Activated T-helper 1 cell treated with anti-CD3 and anti-CD28 coated beads, Interleukin-12 subunit alpha, Interleukin-12 subunit beta, Interleukin-2, Interleukin-4 antibody, amounts not matched to agents 30 ng/mL and 10 ng/mL and 1 ng/mL, durations not matched to agents 14 hours and 24 hours and 36 hours (primary cell): Measurements from ENCODE around the gene ABCC4. TPM values are rescaled to one million over a fixed set of nuclear protein-coding genes. Genes with fewer than 3 reads are reported as not detected.
"Not testable (repeated sequence)": the region's sequence is repeated elsewhere in the genome, so short reads cannot be mapped to it uniquely, and the experiment has no call there.

ENCODE experiments used
- DNase-seq: peaks from one replicate; pipeline ENCODE4 v3.0.0; 2021; ENCODE audit warnings: low spot score
- H3K27ac Mint-ChIP-seq: one replicate; pipeline ENCODE4 v1.8.0; 2021; ENCODE audit warnings: mild to moderate bottlenecking, mixed read lengths
- H3K27me3 Mint-ChIP-seq: one replicate; pipeline ENCODE4 v1.8.0; 2022; ENCODE audit warnings: mild to moderate bottlenecking, moderate library complexity, mixed read lengths; ENCODE audit not compliant: insufficient read depth
- H3K36me3 Mint-ChIP-seq: one replicate; pipeline ENCODE4 v1.8.0; 2021; ENCODE audit warnings: low read depth, mixed read lengths
- H3K4me1 Mint-ChIP-seq: one replicate; pipeline ENCODE4 v1.8.0; 2021; ENCODE audit warnings: low read depth, mixed read lengths
- H3K4me3 Mint-ChIP-seq: one replicate; pipeline ENCODE4 v1.8.0; 2021; ENCODE audit warnings: mild to moderate bottlenecking, moderate library complexity, mixed read lengths
- H3K9me3 Mint-ChIP-seq: one replicate; pipeline ENCODE4 v1.8.0; 2021; ENCODE audit warnings: mixed read lengths
- intact Hi-C: fragments of 100-400 bp; cut with micrococcal nuclease; formaldehyde crosslinking; loops from one replicate; pipeline ENCODE4 v1.15.1; 2024
- total RNA-seq: library from RNA; stranded (reverse); gene quantifications from 2 replicates; pipeline ENCODE4 v1.2.3, GENCODE V29; 2022

The ABCC4 gene
- total RNA-seq, 1 donor from 2014 or later = 16.4 TPM

GRCh38 chr13:95188128-95188527 lies 113.1 kb downstream of the ABCC4 start:
- H3K4me1 Mint-ChIP-seq = peaks cover 40% of the 10 kb centered on the region
- no peak for DNase-seq
- peaks cover 5% of the 10 kb centered on the region for H3K36me3 Mint-ChIP-seq
- intact Hi-C loops = loop anchor here (5.0 kb wide), 1 partner anchor 489 kb away; the partner anchor contains the start of gene DNAJC3
- H3K4me3 Mint-ChIP-seq = no peak overlapping the region
- H3K27me3 Mint-ChIP-seq = no peaks in the 10 kb centered on the region
- no peaks in the 10 kb centered on the region for H3K9me3 Mint-ChIP-seq
- no peak overlapping the region for H3K27ac Mint-ChIP-seq

DNA sequence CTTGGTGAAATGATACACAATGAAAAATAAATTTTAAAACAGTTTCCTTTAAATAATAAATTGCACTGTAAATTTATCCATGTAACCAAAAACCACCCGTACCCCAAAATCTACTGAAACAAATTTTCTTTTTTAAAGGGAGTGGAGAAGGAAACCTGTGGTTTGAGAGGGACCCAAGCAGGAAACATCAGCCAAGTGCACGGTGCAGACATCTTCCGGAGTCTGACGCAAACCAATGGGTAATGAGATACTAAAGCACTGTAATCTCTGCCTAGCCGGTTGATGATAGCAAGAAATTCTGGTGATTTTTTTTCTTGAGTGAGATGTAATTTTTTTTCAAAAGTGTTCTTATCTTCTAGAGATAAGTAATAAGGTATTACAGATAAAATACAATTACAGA lies 115.4 kb downstream of the ABCC4 start:
- H3K9me3 Mint-ChIP-seq = no peaks in the 10 kb centered on the region
- H3K36me3 Mint-ChIP-seq = peaks cover 5% of the 10 kb centered on the region
- H3K27me3 Mint-ChIP-seq = no peaks in the 10 kb centered on the region

DNA sequence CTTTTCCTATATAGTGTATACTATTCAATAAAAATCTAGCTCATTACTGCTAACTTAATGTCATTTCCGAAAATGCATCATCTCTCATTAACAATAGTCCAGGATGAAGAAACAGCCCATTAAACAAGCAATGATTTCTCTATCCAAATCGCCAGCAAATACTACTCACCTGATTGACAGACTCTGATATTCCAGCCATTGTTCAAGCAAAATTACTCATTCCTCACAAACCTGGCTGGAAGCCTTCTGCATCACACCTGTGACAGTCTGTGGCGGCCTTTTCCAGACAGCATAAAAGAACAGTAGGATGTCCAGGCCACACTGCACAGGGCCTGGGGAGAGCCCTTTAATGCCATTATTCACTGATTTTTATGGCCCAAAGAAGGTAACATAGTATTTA lies 115.9 kb downstream of the ABCC4 start:
- Mint-ChIP-seq H3K27ac (peak overlapping the region; percentile 45), H3K36me3 (peaks cover 10% of the 10 kb centered on the region), H3K27me3 (no peaks in the 10 kb centered on the region), H3K9me3 (peaks cover 4% of the 10 kb centered on the region), H3K4me1 (peaks cover 59% of the 10 kb centered on the region), H3K4me3 (peak overlapping the region; percentile 46)
- DNase-seq = no peak
- intact Hi-C loops = loop anchor here (2.0 to 5.0 kb wide), 3 partner anchors 31 to 519 kb away; partner anchors contain the start of gene DNAJC3

More for the DNA sequence above, 115.4 kb downstream of the ABCC4 start:
- Mint-ChIP-seq H3K27ac (peak overlapping the region; percentile 37), H3K4me3 (peak overlapping the region; percentile 34), H3K4me1 (peaks cover 53% of the 10 kb centered on the region)
- DNase-seq = peak; percentile 48
- intact Hi-C loops = loop anchor here (2.0 to 5.0 kb wide), 3 partner anchors 31 to 519 kb away; partner anchors contain the start of gene DNAJC3

DNA sequence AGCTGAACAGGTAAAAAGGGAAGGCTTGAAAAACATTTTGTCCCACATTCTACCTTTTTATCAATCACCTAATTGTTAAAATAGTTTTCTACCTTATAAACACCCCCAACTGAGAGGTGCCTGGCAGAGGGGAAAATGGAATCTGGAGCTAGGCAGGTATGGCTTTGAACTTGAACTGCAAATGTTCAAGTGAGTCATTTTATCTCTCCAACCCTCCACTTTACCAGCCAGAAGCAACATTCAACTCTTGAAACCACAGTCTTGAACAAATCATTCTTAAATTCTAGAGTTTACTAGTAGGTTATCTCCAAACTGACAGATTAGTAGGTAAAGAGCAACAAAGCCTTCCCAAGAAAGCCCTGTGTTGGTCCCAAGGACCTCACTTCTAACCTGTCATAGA lies 116.9 kb downstream of the ABCC4 start:
- Mint-ChIP-seq H3K27me3 (no peaks in the 10 kb centered on the region), H3K4me1 (peaks cover 56% of the 10 kb centered on the region), H3K9me3 (peaks cover 13% of the 10 kb centered on the region), H3K27ac (peak overlapping the region; percentile 74), H3K36me3 (peaks cover 9% of the 10 kb centered on the region), H3K4me3 (peak overlapping the region; percentile 46)
- no peak for DNase-seq
- intact Hi-C loops = loop anchor here (1.0 to 2.0 kb wide), 3 partner anchors 30 to 518 kb away; no protein-coding TSS in a partner anchor

GRCh38 chr13:95182570-95183265 lies 118.5 kb downstream of the ABCC4 start:
- Mint-ChIP-seq H3K4me1 (peaks cover 52% of the 10 kb centered on the region), H3K9me3 (peaks cover 25% of the 10 kb centered on the region)
- intact Hi-C loops = no loop called here

GRCh38 chr13:95181586-95181985 lies 119.7 kb downstream of the ABCC4 start:
- no peak for DNase-seq
- Mint-ChIP-seq H3K4me3 (no peak overlapping the region), H3K36me3 (peaks cover 32% of the 10 kb centered on the region), H3K4me1 (peaks cover 59% of the 10 kb centered on the region), H3K9me3 (peaks cover 25% of the 10 kb centered on the region), H3K27me3 (no peaks in the 10 kb centered on the region), H3K27ac (no peak overlapping the region)
- intact Hi-C loops = no loop called here

More at GRCh38 chr13:95182570-95183265, 118.5 kb downstream of the ABCC4 start:
- no peak overlapping the region for H3K4me3 Mint-ChIP-seq
- no peak for DNase-seq
- no peak overlapping the region for H3K27ac Mint-ChIP-seq
- H3K36me3 Mint-ChIP-seq = peaks cover 20% of the 10 kb centered on the region
- H3K27me3 Mint-ChIP-seq = no peaks in the 10 kb centered on the region

- Mint-ChIP-seq H3K4me1 (peaks cover 53% of the 10 kb centered on the region), H3K36me3 (peaks cover 30% of the 10 kb centered on the region), H3K27me3 (no peaks in the 10 kb centered on the region), H3K9me3 (peaks cover 25% of the 10 kb centered on the region), H3K4me3 (no peak overlapping the region), H3K27ac (no peak overlapping the region)
- intact Hi-C loops = no loop called here
- no peak for DNase-seq
Observed at GRCh38 chr13:95180513-95181245, 120.6 kb downstream of the ABCC4 start.

DNA sequence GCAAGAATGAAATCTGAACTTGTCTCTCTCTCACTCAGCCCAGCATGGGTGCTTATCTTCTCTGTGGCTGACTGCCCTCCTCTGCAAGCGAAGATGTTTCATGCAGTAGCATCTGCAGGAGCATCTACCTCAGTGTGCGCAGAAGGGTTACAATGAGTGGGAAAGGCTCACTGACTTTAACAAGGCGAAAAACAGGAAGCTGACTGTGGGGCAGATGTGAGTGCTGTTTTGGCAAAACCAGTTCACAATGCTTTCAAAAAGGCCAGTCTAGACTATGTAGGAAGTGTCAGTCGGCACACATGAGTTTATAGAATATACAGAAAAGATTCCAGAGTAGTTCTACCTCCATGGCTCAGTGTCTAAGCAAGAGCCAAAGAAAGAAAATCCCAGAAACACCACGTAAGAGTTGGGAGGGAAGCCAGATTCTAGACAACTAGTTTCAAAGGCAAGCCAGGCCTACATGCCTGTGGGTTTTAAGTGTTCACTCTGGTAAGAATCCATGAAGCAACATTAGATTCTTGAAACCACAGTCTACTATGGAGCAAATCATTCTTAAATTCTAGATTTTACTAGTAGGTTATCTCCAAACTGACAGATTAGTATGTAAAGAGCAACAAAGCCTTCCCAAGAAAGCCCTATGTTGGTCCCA lies 124.5 kb downstream of the ABCC4 start:
- Mint-ChIP-seq H3K9me3 (peaks cover 25% of the 10 kb centered on the region), H3K4me1 (peaks cover 33% of the 10 kb centered on the region), H3K36me3 (peaks cover 31% of the 10 kb centered on the region), H3K27me3 (no peaks in the 10 kb centered on the region), H3K4me3 (no peak overlapping the region), H3K27ac (peak overlapping the region; percentile 61)
- intact Hi-C loops = loop anchor here (2.0 kb wide), 2 partner anchors 126 to 758 kb away; no protein-coding TSS in a partner anchor
- DNase-seq = peak; percentile 5

DNA sequence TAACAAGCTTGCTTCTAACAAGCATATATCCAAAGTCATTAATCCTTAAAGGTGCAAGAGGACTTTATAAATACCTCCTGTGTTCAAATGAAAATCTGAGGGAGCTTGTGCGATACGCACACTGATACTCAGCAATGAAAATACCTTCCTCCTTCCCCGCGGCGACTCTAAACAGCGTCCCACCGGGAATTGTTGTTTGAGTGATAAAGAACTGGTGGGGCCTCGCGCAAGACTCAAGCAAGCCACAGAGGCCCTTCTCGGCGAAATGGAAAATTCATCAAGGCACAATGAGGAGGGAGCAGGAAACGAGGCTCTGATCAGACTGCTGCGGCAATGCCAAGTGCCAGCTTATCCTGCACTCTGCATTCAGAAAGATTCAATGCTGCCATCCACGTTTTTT lies 126.7 kb downstream of the ABCC4 start:
- Mint-ChIP-seq H3K27ac (no peak overlapping the region), H3K4me1 (peaks cover 18% of the 10 kb centered on the region), H3K4me3 (no peak overlapping the region), H3K9me3 (peaks cover 13% of the 10 kb centered on the region), H3K36me3 (peaks cover 29% of the 10 kb centered on the region), H3K27me3 (no peaks in the 10 kb centered on the region)
- intact Hi-C loops = no loop called here
- no peak for DNase-seq

DNA sequence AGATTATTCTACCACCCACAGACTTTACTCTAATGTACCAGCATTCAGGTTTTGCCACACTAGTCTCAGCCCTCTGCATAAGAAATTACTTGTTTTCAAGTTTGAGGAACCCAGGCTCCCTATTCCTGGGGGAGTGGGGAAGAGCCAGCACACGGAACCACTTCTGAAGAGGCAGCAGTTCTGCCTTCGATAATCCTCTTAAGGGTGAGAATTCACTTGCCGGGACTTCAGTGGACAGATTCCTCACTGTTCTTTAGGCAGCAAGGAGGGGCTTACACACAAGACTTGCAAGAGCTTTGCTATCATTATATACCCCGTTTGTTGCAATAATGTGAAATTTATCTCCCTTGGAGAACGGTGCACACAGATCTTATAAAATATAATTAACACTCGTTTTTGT lies 133.1 kb downstream of the ABCC4 start:
- no peak for DNase-seq
- H3K36me3 Mint-ChIP-seq = peaks cover 8% of the 10 kb centered on the region
- H3K27ac Mint-ChIP-seq = no peak overlapping the region
- intact Hi-C loops = no loop called here
- H3K4me3 Mint-ChIP-seq = no peak overlapping the region
- no peaks in the 10 kb centered on the region for H3K27me3 Mint-ChIP-seq
- H3K9me3 Mint-ChIP-seq = no peaks in the 10 kb centered on the region
- no peaks in the 10 kb centered on the region for H3K4me1 Mint-ChIP-seq

DNA sequence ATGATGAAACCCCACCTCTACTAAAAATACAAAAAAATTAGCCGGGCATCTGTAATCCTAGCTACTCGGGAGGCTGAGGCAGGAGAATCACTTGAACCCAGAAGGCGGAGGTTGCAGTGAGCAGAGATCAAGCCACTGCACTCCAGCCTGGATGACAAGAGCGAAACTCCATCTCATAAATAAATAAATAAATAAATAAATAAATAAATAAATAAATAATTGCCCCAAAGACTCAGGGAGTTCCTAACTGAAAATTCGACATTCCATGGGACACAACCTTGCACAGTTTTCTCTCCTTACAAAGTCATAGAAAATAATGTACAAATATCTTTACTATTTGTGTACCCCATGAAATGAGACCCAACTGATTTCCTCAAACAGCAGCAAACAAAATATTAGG lies 134.2 kb downstream of the ABCC4 start:
- H3K27ac Mint-ChIP-seq, H3K4me3 Mint-ChIP-seq, DNase-seq, H3K36me3 Mint-ChIP-seq, H3K4me1 Mint-ChIP-seq, H3K27me3 Mint-ChIP-seq, H3K9me3 Mint-ChIP-seq, intact Hi-C loops: not testable (repeated sequence)

DNA sequence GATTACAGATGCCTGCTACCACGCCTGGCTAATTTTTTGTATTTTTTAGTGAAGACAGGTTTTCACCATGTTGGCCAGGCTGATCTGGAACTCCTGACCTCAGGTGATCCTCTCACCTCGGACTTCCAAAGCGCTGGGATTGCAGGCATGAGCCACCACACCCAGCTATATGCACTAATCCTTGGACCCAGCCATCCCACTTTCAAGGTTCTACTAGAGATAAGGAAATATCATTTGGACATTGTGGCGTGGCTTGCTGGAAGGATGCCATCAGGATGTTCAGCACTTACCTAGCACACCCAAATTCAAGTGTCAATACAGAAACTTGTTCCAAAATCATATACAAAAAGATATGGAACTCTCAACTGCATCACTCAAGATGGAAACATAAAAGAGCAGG lies 136.4 kb downstream of the ABCC4 start:
- intact Hi-C loops = no loop called here

More for the DNA sequence above, 136.4 kb downstream of the ABCC4 start:
- no peaks in the 10 kb centered on the region for H3K27me3 Mint-ChIP-seq
- no peaks in the 10 kb centered on the region for H3K4me1 Mint-ChIP-seq
- H3K4me3 Mint-ChIP-seq = no peak overlapping the region
- no peak overlapping the region for H3K27ac Mint-ChIP-seq
- DNase-seq = no peak
- peaks cover 4% of the 10 kb centered on the region for H3K36me3 Mint-ChIP-seq
- H3K9me3 Mint-ChIP-seq = no peaks in the 10 kb centered on the region
